WTC11 (cell line): ENCODE measurements around the gene MARCHF11.

Experiments used
- AR ChIP-seq: fragments of 250-450 bp; sonication (Bioruptor Pico); IDR thresholded peaks from 2 replicates; pipeline ENCODE4 v1.9.0; 2021; ENCODE audit warnings: mild to moderate bottlenecking
- ATF3 ChIP-seq: sonication (generic); formaldehyde crosslinking; conservative IDR thresholded peaks from 2 replicates; pipeline ENCODE4 v1.8.1; 2022; ENCODE audit warnings: mild to moderate bottlenecking, missing genetic modification reagents
- CTCF ChIP-seq: fragments of 200-600 bp; IDR thresholded peaks from 2 replicates; pipeline ENCODE4 v1.8.0; 2022; ENCODE audit warnings: antibody characterized with exemption
- E2F5 ChIP-seq: sonication (generic); formaldehyde crosslinking; IDR thresholded peaks from 2 replicates; pipeline ENCODE4 v1.8.1; 2022; ENCODE audit warnings: mild to moderate bottlenecking, moderate library complexity, missing genetic modification reagents
- ELF4 ChIP-seq: sonication (generic); formaldehyde crosslinking; IDR thresholded peaks from 2 replicates; pipeline ENCODE4 v1.8.1; 2022; ENCODE audit warnings: low read depth, mild to moderate bottlenecking, moderate library complexity, missing genetic modification reagents
- ETV6 ChIP-seq: sonication (generic); formaldehyde crosslinking; IDR thresholded peaks from 2 replicates; pipeline ENCODE4 v1.8.1; 2022; ENCODE audit warnings: mild to moderate bottlenecking, missing genetic modification reagents
- IRF2 ChIP-seq: sonication (generic); formaldehyde crosslinking; IDR thresholded peaks from 2 replicates; pipeline ENCODE4 v1.8.0; 2022; ENCODE audit warnings: low read depth, missing genetic modification reagents, borderline replicate concordance
- JUN ChIP-seq: sonication (generic); formaldehyde crosslinking; IDR thresholded peaks from 2 replicates; pipeline ENCODE4 v1.8.0; 2023; ENCODE audit warnings: mild to moderate bottlenecking, missing genetic modification reagents
- MAX ChIP-seq: sonication (generic); formaldehyde crosslinking; IDR thresholded peaks from 2 replicates; pipeline ENCODE4 v1.8.0; 2022; ENCODE audit warnings: mild to moderate bottlenecking, missing genetic modification reagents
- TCF7 ChIP-seq: sonication (generic); formaldehyde crosslinking; IDR thresholded peaks from 2 replicates; pipeline ENCODE4 v1.8.0; 2022; ENCODE audit warnings: mild to moderate bottlenecking, low read depth, missing genetic modification reagents, moderate library complexity
- USF2 ChIP-seq: sonication (generic); formaldehyde crosslinking; IDR thresholded peaks from 2 replicates; pipeline ENCODE4 v1.8.1; 2023; ENCODE audit warnings: mild to moderate bottlenecking, missing genetic modification reagents, moderate library complexity
- ZBTB43 ChIP-seq: sonication (generic); formaldehyde crosslinking; IDR thresholded peaks from 2 replicates; pipeline ENCODE4 v1.8.1; 2023; ENCODE audit warnings: mild to moderate bottlenecking, missing genetic modification reagents

GRCh38 chr5:16127865-16128544 is 51.6 kb downstream of the MARCHF11 start:
- no peak for TF ChIP-seq ATF3 (CRISPR knock-in tag)
- no peak for TF ChIP-seq CTCF
- TF ChIP-seq JUN (CRISPR knock-in tag), result no peak
- TF ChIP-seq TCF7, result no peak
- TF ChIP-seq ELF4 (CRISPR knock-in tag), result no peak
- TF ChIP-seq ZBTB43 (CRISPR knock-in tag), result no peak
- TF ChIP-seq USF2 (CRISPR knock-in tag), result no peak
- TF ChIP-seq ETV6 (CRISPR knock-in tag), result no peak
- no peak for TF ChIP-seq IRF2 (CRISPR knock-in tag)
- TF ChIP-seq E2F5 (CRISPR knock-in tag), result no peak
- TF ChIP-seq MAX (CRISPR knock-in tag), result no peak
- no peak for TF ChIP-seq AR
